Keratinocyte (primary cell): ENCODE results near the gene PEAK3. TPM values are rescaled to one million over a fixed set of nuclear protein-coding genes. Genes with fewer than 3 reads are reported as not detected.

Experiments used
- DNase-seq: peaks from one replicate; pipeline ENCODE4 v3.0.0-alpha.2; 2011; ENCODE audit warnings: low read depth, missing footprints, low spot score
- FAIRE-seq: peaks from 2 replicates; lab custom pipeline; 2011; peaks lifted over from hg19 to GRCh38; lab: Jason Lieb, UNC
- H2AFZ ChIP-seq: 2 replicates; pipeline ENCODE4 v1.6.0; 2012; ENCODE audit warnings: low read length, control low read depth, inconsistent platforms; ENCODE audit not compliant: control insufficient read depth
- H3K27ac ChIP-seq: 2 replicates; pipeline ENCODE4 v1.5.1; 2011; ENCODE audit warnings: low read length; ENCODE audit not compliant: control insufficient read depth, insufficient read depth
- H3K27me3 ChIP-seq: 3 replicates; pipeline ENCODE4 v1.6.0; 2011; ENCODE audit warnings: low read length; ENCODE audit not compliant: control insufficient read depth, insufficient read depth; ENCODE audit errors: extremely low read depth
- H3K36me3 ChIP-seq, 2 experiments: 2 replicates in 1 of 2; 3 replicates in 1 of 2; pipeline ENCODE4 v1.5.1; 2011; ENCODE audit warnings: low read length in 2 of 2, mild to moderate bottlenecking in 1 of 2; ENCODE audit not compliant: control insufficient read depth in 2 of 2, insufficient read depth in 2 of 2; ENCODE audit errors: extremely low read depth in 1 of 2
- H3K4me1 ChIP-seq: 3 replicates; pipeline ENCODE4 v1.5.1; 2011; ENCODE audit warnings: low read length; ENCODE audit not compliant: control insufficient read depth, insufficient read depth; ENCODE audit errors: extremely low read depth
- H3K4me2 ChIP-seq: 3 replicates; pipeline ENCODE4 v1.6.0; 2011; ENCODE audit warnings: low read depth, low read length; ENCODE audit not compliant: control insufficient read depth, insufficient read depth; ENCODE audit errors: extremely low read depth
- H3K4me3 ChIP-seq, 3 experiments: fragments of 200-600 bp in 1 of 3; sonication (generic) in 1 of 3; 2 replicates in 2 of 3; 3 replicates in 1 of 3; pipeline ENCODE4 v1.5.1; 2011 to 2016; ENCODE audit warnings: low read length in 3 of 3, mild to moderate bottlenecking in 3 of 3, control low read depth in 2 of 3, inconsistent platforms in 1 of 3, low read depth in 1 of 3, mixed read lengths in 1 of 3, mixed run types in 1 of 3, moderate library complexity in 1 of 3; ENCODE audit not compliant: control insufficient read depth in 2 of 3, insufficient read depth in 2 of 3; ENCODE audit errors: extremely low read depth in 1 of 3
- H3K79me2 ChIP-seq: 2 replicates; pipeline ENCODE4 v1.6.0; 2012; ENCODE audit warnings: low read length; ENCODE audit not compliant: control insufficient read depth, insufficient read depth
- H3K9ac ChIP-seq: 3 replicates; pipeline ENCODE4 v1.6.0; 2011; ENCODE audit warnings: low read length; ENCODE audit not compliant: control insufficient read depth, insufficient read depth; ENCODE audit errors: extremely low read depth
- H3K9me1 ChIP-seq: 3 replicates; pipeline ENCODE4 v1.6.0; 2011; ENCODE audit warnings: low read length; ENCODE audit not compliant: control insufficient read depth, insufficient read depth; ENCODE audit errors: extremely low read depth
- H3K9me3 ChIP-seq: 2 replicates; pipeline ENCODE4 v1.5.1; 2012; ENCODE audit warnings: low read depth, low read length; ENCODE audit not compliant: control insufficient read depth
- H4K20me1 ChIP-seq: 3 replicates; pipeline ENCODE4 v1.6.0; 2011; ENCODE audit warnings: low read length; ENCODE audit not compliant: control insufficient read depth, insufficient read depth; ENCODE audit errors: extremely low read depth
- CTCF ChIP-seq, 3 experiments: IDR thresholded peaks in 1 of 3; conservative IDR thresholded peaks in 1 of 3; optimal IDR thresholded peaks in 1 of 3; 2 replicates in 2 of 3; 3 replicates in 1 of 3; pipeline versions ENCODE3 to v1.5.1; 2011; ENCODE audit warnings: low read length in 3 of 3, mild to moderate bottlenecking in 3 of 3, moderate library complexity in 2 of 3, control low read depth in 1 of 3, inconsistent platforms in 1 of 3; ENCODE audit not compliant: insufficient read depth in 2 of 3; ENCODE audit errors: extremely low read depth in 1 of 3
- EZH2 ChIP-seq: IDR thresholded peaks from one replicate; pipeline ENCODE4 v1.6.1; 2012; ENCODE audit warnings: inconsistent platforms, mild to moderate bottlenecking, low read length, moderate library complexity
- dilution Hi-C: fragments of 300-500 bp; cut with MboI; formaldehyde crosslinking; loops from one replicate; pipeline ENCODE4 v1.7.0; 2020; ENCODE audit warnings: low sequenced_read_pairs; ENCODE audit not compliant: extremely low pct_ligation_motif_present
- polyA plus RNA-seq, 5 experiments: library from polyadenylated mRNA; depleted of rRNA in 3 of 5; stranded (reverse) in 3 of 5; stranded (forward) in 1 of 5; unstranded in 1 of 5; fragments of >200 nt; gene quantifications; 1 replicate in 1 of 5; 2 replicates in 3 of 5; 3 replicates in 1 of 5; pipeline versions ENCODE4 v1.2.1 to v1.2.3, GENCODE V29; 2011 to 2012; ENCODE audit warnings: missing spikeins in 2 of 5, low read depth in 1 of 5, low replicate concordance in 1 of 5

The PEAK3 gene
- polyA plus RNA-seq, 1 donor (not counting 4 experiments of a cell fraction or from before 2014, with no cell fraction given), result not detected

- Histone ChIP-seq H3K9me3 (no peaks in the 10 kb centered on the region), H3K79me2 (no peaks in the 10 kb centered on the region), H3K9me1 (no peaks in the 10 kb centered on the region), H3K4me1 (peaks cover 2% of the 10 kb centered on the region), H2AFZ (no peak overlapping the region), H3K9ac (no peak overlapping the region), H3K27me3 (no peaks in the 10 kb centered on the region), H3K27ac (no peak overlapping the region), H4K20me1 (no peaks in the 10 kb centered on the region), H3K4me2 (no peak overlapping the region), H3K4me3 (no peak overlapping the region), H3K36me3 (peaks cover 0 to 5% of the 10 kb centered on the region in 2 experiments)
- DNase-seq, result no peak
- TF ChIP-seq CTCF (optimal IDR thresholded peaks at IDR 0.05 in 1 of 3, IDR thresholded peaks at IDR 0.05 in 1 of 3, conservative IDR thresholded peaks at IDR 0.05 in 1 of 3; ENCODE audit: extremely low read depth in 1 of 3, insufficient read depth in 2 of 3, low read length in 3 of 3) (no peak), EZH2 (no peak)
- dilution Hi-C loops, result no loop called here
- no peak for FAIRE-seq
Measured at GRCh38 chr19:2317756-2318155, 35.8 kb upstream of the PEAK3 start.

GRCh38 chr19:2317300-2317699 lies 35.3 kb upstream of the PEAK3 start:
- no peak overlapping the region for H3K4me2 ChIP-seq
- peaks cover 0 to 5% of the 10 kb centered on the region in 2 experiments for H3K36me3 ChIP-seq
- no peak overlapping the region for H3K27ac ChIP-seq
- peaks cover 2% of the 10 kb centered on the region for H3K4me1 ChIP-seq
- H3K9ac ChIP-seq, result no peak overlapping the region
- no peaks in the 10 kb centered on the region for H3K9me1 ChIP-seq
- DNase-seq, result no peak
- H3K79me2 ChIP-seq, result no peaks in the 10 kb centered on the region
- dilution Hi-C loops, result no loop called here
- peaks cover 4% of the 10 kb centered on the region for H3K27me3 ChIP-seq
- no peak overlapping the region for H2AFZ ChIP-seq
- no peak overlapping the region for H3K4me3 ChIP-seq
- no peaks in the 10 kb centered on the region for H3K9me3 ChIP-seq
- H4K20me1 ChIP-seq, result no peaks in the 10 kb centered on the region
- TF ChIP-seq EZH2 (no peak), CTCF (optimal IDR thresholded peaks at IDR 0.05 in 1 of 3, IDR thresholded peaks at IDR 0.05 in 1 of 3, conservative IDR thresholded peaks at IDR 0.05 in 1 of 3; ENCODE audit: extremely low read depth in 1 of 3, insufficient read depth in 2 of 3, low read length in 3 of 3) (no peak)
- FAIRE-seq, result no peak
